Endothelial cell (in vitro differentiated cells): Measurements from ENCODE around the gene RERE. TPM values are rescaled to one million over a fixed set of nuclear protein-coding genes. Genes with fewer than 3 reads are reported as not detected.

Source experiments
- DNase-seq: peaks from one replicate; pipeline ENCODE4 v3.0.0; 2021; ENCODE audit warnings: low spot score
- H3K27ac Mint-ChIP-seq: one replicate; pipeline ENCODE4 v1.8.0; 2021; ENCODE audit warnings: mixed read lengths, inconsistent platforms; ENCODE audit not compliant: unreplicated experiment
- H3K27me3 Mint-ChIP-seq: one replicate; pipeline ENCODE4 v1.8.0; 2021; ENCODE audit warnings: mild to moderate bottlenecking, moderate library complexity, mixed read lengths, inconsistent platforms; ENCODE audit not compliant: unreplicated experiment
- H3K36me3 Mint-ChIP-seq: one replicate; pipeline ENCODE4 v1.8.0; 2021; ENCODE audit warnings: mild to moderate bottlenecking, low read depth, mixed read lengths, inconsistent platforms; ENCODE audit not compliant: unreplicated experiment
- H3K4me1 Mint-ChIP-seq: one replicate; pipeline ENCODE4 v1.8.0; 2021; ENCODE audit warnings: mild to moderate bottlenecking, mixed read lengths, inconsistent platforms; ENCODE audit not compliant: unreplicated experiment
- H3K4me3 Mint-ChIP-seq: one replicate; pipeline ENCODE4 v1.8.0; 2021; ENCODE audit warnings: mild to moderate bottlenecking, mixed read lengths, inconsistent platforms; ENCODE audit not compliant: unreplicated experiment
- H3K9me3 Mint-ChIP-seq: one replicate; pipeline ENCODE4 v1.8.0; 2021; ENCODE audit warnings: mixed read lengths, inconsistent platforms; ENCODE audit not compliant: unreplicated experiment
- total RNA-seq: library from RNA; stranded (reverse); fragmentation: NEBNext Ultra II Directional; extraction: Animal tissue kit (Norgen Biotek cat#: 25700); gene quantifications from one replicate; pipeline ENCODE4 v1.2.1, GENCODE V29; 2021; ENCODE audit not compliant: unreplicated experiment
- TF ChIP-seq, protein P1 (sequence below): fragments of 200-600 bp; sonication (generic); IDR thresholded peaks from one replicate; pipeline ENCODE4 v1.5.0; 2021; ENCODE audit warnings: antibody characterized with exemption; ENCODE audit not compliant: unreplicated experiment

Gene RERE
- total RNA-seq, 1 donor from 2014 or later = 115 TPM

- peak; percentile 70 for DNase-seq
- H3K9me3 Mint-ChIP-seq = no peaks in the 10 kb centered on the region
- H3K27ac Mint-ChIP-seq = peak overlapping the region; percentile 90
- peak overlapping the region; percentile 91 for H3K4me3 Mint-ChIP-seq
- H3K4me1 Mint-ChIP-seq = peaks cover 28% of the 10 kb centered on the region
- H3K36me3 Mint-ChIP-seq = peaks cover 8% of the 10 kb centered on the region
- TF ChIP-seq, protein P1, sequence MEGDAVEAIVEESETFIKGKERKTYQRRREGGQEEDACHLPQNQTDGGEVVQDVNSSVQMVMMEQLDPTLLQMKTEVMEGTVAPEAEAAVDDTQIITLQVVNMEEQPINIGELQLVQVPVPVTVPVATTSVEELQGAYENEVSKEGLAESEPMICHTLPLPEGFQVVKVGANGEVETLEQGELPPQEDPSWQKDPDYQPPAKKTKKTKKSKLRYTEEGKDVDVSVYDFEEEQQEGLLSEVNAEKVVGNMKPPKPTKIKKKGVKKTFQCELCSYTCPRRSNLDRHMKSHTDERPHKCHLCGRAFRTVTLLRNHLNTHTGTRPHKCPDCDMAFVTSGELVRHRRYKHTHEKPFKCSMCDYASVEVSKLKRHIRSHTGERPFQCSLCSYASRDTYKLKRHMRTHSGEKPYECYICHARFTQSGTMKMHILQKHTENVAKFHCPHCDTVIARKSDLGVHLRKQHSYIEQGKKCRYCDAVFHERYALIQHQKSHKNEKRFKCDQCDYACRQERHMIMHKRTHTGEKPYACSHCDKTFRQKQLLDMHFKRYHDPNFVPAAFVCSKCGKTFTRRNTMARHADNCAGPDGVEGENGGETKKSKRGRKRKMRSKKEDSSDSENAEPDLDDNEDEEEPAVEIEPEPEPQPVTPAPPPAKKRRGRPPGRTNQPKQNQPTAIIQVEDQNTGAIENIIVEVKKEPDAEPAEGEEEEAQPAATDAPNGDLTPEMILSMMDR = no peak
- peaks cover 15% of the 10 kb centered on the region for H3K27me3 Mint-ChIP-seq
These were observed 393.5 kb downstream of the RERE start for GRCh38 chr1:8423692-8424538.

DNA sequence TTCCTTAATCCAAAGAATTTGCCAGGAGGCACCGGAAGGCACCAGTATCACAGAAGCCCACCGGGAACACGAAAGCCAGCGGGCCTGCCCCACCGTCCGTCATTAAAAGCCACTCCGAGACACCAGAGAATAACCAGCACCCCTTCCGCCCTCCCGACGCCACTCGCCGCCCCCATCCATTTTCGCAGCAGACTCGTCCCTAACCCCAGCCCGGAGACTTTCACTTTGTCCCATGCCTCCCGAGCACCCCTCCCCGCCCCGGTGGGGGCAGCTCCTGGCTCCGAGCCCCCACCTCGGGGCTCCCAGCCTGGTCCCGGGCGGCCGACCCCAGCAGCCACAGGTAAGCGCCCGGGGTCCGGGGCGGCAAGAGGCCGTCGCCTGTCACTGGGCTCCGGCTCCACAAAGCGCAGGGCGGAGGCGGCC lies 394.2 kb downstream of the RERE start:
- no peaks in the 10 kb centered on the region for H3K9me3 Mint-ChIP-seq
- H3K27me3 Mint-ChIP-seq = peaks cover 15% of the 10 kb centered on the region
- DNase-seq = peak; percentile 30
- H3K4me3 Mint-ChIP-seq = no peak overlapping the region
- peaks cover 8% of the 10 kb centered on the region for H3K36me3 Mint-ChIP-seq
- TF ChIP-seq, protein P1 = no peak
- peaks cover 33% of the 10 kb centered on the region for H3K4me1 Mint-ChIP-seq
- no peak overlapping the region for H3K27ac Mint-ChIP-seq

DNA sequence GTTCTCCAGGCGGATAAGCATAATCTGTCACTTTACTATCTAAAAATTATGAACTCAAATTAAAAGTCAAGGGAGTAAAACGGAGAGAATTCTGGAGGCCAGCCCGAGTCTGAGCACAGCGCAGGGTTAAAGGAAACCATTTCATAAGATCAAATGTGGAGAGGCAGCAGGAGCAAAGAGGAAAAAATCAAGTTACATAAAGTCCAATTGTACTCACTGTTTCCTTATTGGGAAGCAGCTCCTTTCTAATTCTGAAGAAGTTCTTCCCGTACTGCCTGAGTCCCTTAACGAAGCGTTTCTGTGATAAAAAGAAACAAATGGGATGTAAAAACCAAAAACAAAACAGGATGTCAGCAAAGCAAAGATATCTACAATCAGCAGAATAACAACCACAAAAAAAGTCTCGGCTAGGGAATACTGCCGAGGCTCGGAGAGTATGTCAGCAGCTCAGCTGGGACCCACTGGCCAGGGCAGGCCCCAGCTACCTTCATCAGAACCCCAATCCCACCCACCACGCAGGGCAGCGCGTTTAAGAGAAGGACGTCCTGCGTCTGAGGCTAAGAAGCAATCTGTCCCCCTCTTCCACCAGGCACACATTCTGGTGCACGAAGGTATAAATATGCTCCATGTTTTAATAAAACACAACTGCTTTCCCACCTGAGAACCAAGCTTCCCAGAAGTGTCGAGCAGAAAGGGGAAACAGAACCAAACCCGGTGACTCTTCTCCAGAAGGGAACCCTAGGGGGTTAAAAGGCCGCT lies 394.8 kb downstream of the RERE start:
- Mint-ChIP-seq H3K4me1 (peaks cover 33% of the 10 kb centered on the region), H3K36me3 (peaks cover 8% of the 10 kb centered on the region), H3K27ac (no peak overlapping the region), H3K27me3 (peaks cover 16% of the 10 kb centered on the region), H3K9me3 (no peaks in the 10 kb centered on the region), H3K4me3 (no peak overlapping the region)
- TF ChIP-seq, protein P1 = no peak
- peak; percentile 21 for DNase-seq

- H3K27me3 Mint-ChIP-seq = peaks cover 17% of the 10 kb centered on the region
- TF ChIP-seq, protein P1 = no peak
- DNase-seq = no peak
- H3K4me3 Mint-ChIP-seq = no peak overlapping the region
- H3K36me3 Mint-ChIP-seq = peaks cover 11% of the 10 kb centered on the region
- H3K4me1 Mint-ChIP-seq = peaks cover 38% of the 10 kb centered on the region
- H3K9me3 Mint-ChIP-seq = no peaks in the 10 kb centered on the region
- no peak overlapping the region for H3K27ac Mint-ChIP-seq
These were observed 395.7 kb downstream of the RERE start for GRCh38 chr1:8421721-8422120.
